Uterus (tissue), 2 donors: Measurements from ENCODE around the gene TXLNA.

Experiments
- POLR2A ChIP-seq, 2 donors: fragments of 450-650 bp; IDR thresholded peaks; one replicate each; pipeline ENCODE4 v1.6.1; 2016; ENCODE audit warnings: antibody characterized with exemption in 2 of 2, mild to moderate bottlenecking in 1 of 2, moderate library complexity in 1 of 2
- TF ChIP-seq, protein P1 (sequence below), 4 experiments: fragments of 200-600 bp in 2 of 4; fragments of 450-650 bp in 2 of 4; sonication (generic) in 2 of 4; IDR thresholded peaks; one replicate each; pipeline ENCODE4 v1.5.1; 2016 to 2019; ENCODE audit warnings: antibody characterized with exemption in 4 of 4, mild to moderate bottlenecking in 2 of 4, moderate library complexity in 1 of 4

GRCh38 chr1:32198237-32199042 is 19.0 kb downstream of the TXLNA start:
- no peak for TF ChIP-seq POLR2A (IDR thresholded peaks at IDR 0.05)
- TF ChIP-seq, protein P1, sequence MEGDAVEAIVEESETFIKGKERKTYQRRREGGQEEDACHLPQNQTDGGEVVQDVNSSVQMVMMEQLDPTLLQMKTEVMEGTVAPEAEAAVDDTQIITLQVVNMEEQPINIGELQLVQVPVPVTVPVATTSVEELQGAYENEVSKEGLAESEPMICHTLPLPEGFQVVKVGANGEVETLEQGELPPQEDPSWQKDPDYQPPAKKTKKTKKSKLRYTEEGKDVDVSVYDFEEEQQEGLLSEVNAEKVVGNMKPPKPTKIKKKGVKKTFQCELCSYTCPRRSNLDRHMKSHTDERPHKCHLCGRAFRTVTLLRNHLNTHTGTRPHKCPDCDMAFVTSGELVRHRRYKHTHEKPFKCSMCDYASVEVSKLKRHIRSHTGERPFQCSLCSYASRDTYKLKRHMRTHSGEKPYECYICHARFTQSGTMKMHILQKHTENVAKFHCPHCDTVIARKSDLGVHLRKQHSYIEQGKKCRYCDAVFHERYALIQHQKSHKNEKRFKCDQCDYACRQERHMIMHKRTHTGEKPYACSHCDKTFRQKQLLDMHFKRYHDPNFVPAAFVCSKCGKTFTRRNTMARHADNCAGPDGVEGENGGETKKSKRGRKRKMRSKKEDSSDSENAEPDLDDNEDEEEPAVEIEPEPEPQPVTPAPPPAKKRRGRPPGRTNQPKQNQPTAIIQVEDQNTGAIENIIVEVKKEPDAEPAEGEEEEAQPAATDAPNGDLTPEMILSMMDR (IDR thresholded peaks at IDR 0.05), result no peak
